ENCODE results near the gene COG2. TPM values are rescaled to one million over a fixed set of nuclear protein-coding genes. Genes with fewer than 3 reads are reported as not detected.

COG2 gene
- polyA plus RNA-seq, 4 donors: 31.5 to 37.9 (median 33.3) TPM

Other genes starting within 250 kb of the COG2 start
- gene PGBD5, start 216.1 kb upstream of the COG2 start, polyA plus RNA-seq (ENCODE audit: insufficient read length in 4 of 4): 1 to 10 TPM; 5.7 to 7.3 (median 6.7) TPM
- 10 to 100 TPM; 19.2 to 45.4 (median 34.0) TPM for gene AGT, start 71.6 kb downstream of the COG2 start, polyA plus RNA-seq (ENCODE audit: insufficient read length in 4 of 4)
- 1 to 10 TPM in 2 of 4 donors, under 1 TPM in 2; 0.35 to 2.5 (median 0.92) TPM for gene CAPN9, start 104.9 kb downstream of the COG2 start, polyA plus RNA-seq (ENCODE audit: insufficient read length in 4 of 4)
- 10 to 100 TPM; 91.2 to 99.7 (median 94.9) TPM for gene C1orf198, start 226.0 kb downstream of the COG2 start, polyA plus RNA-seq (ENCODE audit: insufficient read length in 4 of 4)

Measured in right renal pelvis (tissue), 4 donors.